SK-N-SH (cell line): ENCODE data around the gene BTBD3. TPM values are rescaled to one million over a fixed set of nuclear protein-coding genes. Genes with fewer than 3 reads are reported as not detected.

Source experiments
- CTCF ChIA-PET: fragments of 300-600, 350-600 bp; formaldehyde crosslinking; extraction: SDS; loops from one replicate; lab custom pipeline; 2021; lab: Yijun Ruan, JAX
- POLR2A ChIA-PET: fragments of 350-600 bp; sonication (Branson Sonifier 250); formaldehyde crosslinking; extraction: SDS; loops from one replicate; lab custom pipeline; 2020; ENCODE audit warnings: antibody characterized with exemption, inconsistent platforms; lab: Yijun Ruan, JAX
- DNase-seq: peaks from one replicate; pipeline ENCODE4 v3.0.0; 2012
- H2AFZ ChIP-seq: fragments of 200-600 bp; sonication (generic); 2 replicates; pipeline ENCODE4 v1.8.1; 2016; ENCODE audit warnings: antibody characterized with exemption, mild to moderate bottlenecking, low read depth
- H3F3A ChIP-seq: fragments of 200-600 bp; sonication (generic); replicated peaks from 2 replicates; pipeline ENCODE3; 2016; ENCODE audit warnings: antibody characterized with exemption, mild to moderate bottlenecking; ENCODE audit not compliant: insufficient read depth
- H3K27ac ChIP-seq, 2 experiments: fragments of 200-500 bp in 1 of 2; fragments of 200-600 bp in 1 of 2; sonication (Bioruptor generic) in 1 of 2; sonication (generic), shearing (Covaris generic) in 1 of 2; 2 replicates each; pipeline versions ENCODE4 v1.5.1 to v1.6.1; 2014 to 2016; ENCODE audit warnings: low read depth in 2 of 2, inconsistent platforms in 1 of 2, low read length in 1 of 2, mild to moderate bottlenecking in 1 of 2, mixed read lengths in 1 of 2
- H3K27me3 ChIP-seq: fragments of 200-600 bp; sonication (generic), shearing (Covaris generic); 2 replicates; pipeline ENCODE4 v1.6.1; 2016; ENCODE audit warnings: mixed run types; ENCODE audit not compliant: insufficient read depth
- H3K36me3 ChIP-seq, 2 experiments: fragments of 200-500 bp in 1 of 2; fragments of 200-600 bp in 1 of 2; sonication (Bioruptor generic) in 1 of 2; sonication (generic) in 1 of 2; replicated peaks in 1 of 2; 2 replicates each; pipeline versions ENCODE3 to v1.5.1; 2014 to 2016; ENCODE audit warnings: low read length in 1 of 2, mild to moderate bottlenecking in 1 of 2; ENCODE audit not compliant: insufficient read depth in 2 of 2, control insufficient read depth in 1 of 2
- H3K4me1 ChIP-seq, 2 experiments: fragments of 200-500 bp in 1 of 2; fragments of 200-600 bp in 1 of 2; sonication (Bioruptor generic) in 1 of 2; sonication (generic), shearing (Covaris generic) in 1 of 2; 2 replicates each; pipeline versions ENCODE4 v1.5.1 to v1.6.1; 2014 to 2016; ENCODE audit warnings: low read depth in 1 of 2, low read length in 1 of 2, mixed run types in 1 of 2; ENCODE audit not compliant: insufficient read depth in 2 of 2, control insufficient read depth in 1 of 2
- H3K4me2 ChIP-seq: fragments of 200-600 bp; sonication (generic), shearing (Covaris generic); 2 replicates; pipeline ENCODE4 v1.6.1; 2017; ENCODE audit warnings: mixed run types
- H3K4me3 ChIP-seq, 2 experiments: fragments of 200-500 bp in 1 of 2; fragments of 200-600 bp in 1 of 2; sonication (Bioruptor generic) in 1 of 2; sonication (generic), shearing (Covaris generic) in 1 of 2; 2 replicates each; pipeline versions ENCODE4 v1.5.1 to v1.8.1; 2014 to 2016; ENCODE audit warnings: low read depth in 2 of 2, inconsistent platforms in 1 of 2, low read length in 1 of 2, mild to moderate bottlenecking in 1 of 2, mixed read lengths in 1 of 2, moderate library complexity in 1 of 2
- H3K79me2 ChIP-seq: fragments of 200-600 bp; sonication (generic); 2 replicates; pipeline ENCODE4 v1.8.1; 2017; ENCODE audit warnings: mild to moderate bottlenecking; ENCODE audit not compliant: insufficient read depth
- H3K9ac ChIP-seq: fragments of 200-600 bp; sonication (generic); 2 replicates; pipeline ENCODE4 v1.6.1; 2017; ENCODE audit warnings: mixed run types
- H3K9me2 ChIP-seq: fragments of 200-600 bp; sonication (generic); 2 replicates; pipeline ENCODE4 v1.6.1; 2017; ENCODE audit warnings: mixed run types
- H3K9me3 ChIP-seq: fragments of 200-600 bp; sonication (generic); 2 replicates; pipeline ENCODE4 v1.6.1; 2017; ENCODE audit warnings: mixed run types, mild to moderate bottlenecking, moderate library complexity
- H4K20me1 ChIP-seq: fragments of 200-600 bp; sonication (generic); 2 replicates; pipeline ENCODE4 v1.6.1; 2017; ENCODE audit warnings: mild to moderate bottlenecking, mixed run types; ENCODE audit not compliant: insufficient read depth
- ELF1 ChIP-seq: IDR thresholded peaks from 2 replicates; pipeline ENCODE4 v1.4.0; 2012
- EP300 ChIP-seq, 2 experiments: IDR thresholded peaks; 2 replicates each; pipeline versions ENCODE4 v1.4.0 to v1.6.1; 2012; ENCODE audit warnings: borderline replicate concordance in 1 of 2, low read depth in 1 of 2, low read length in 1 of 2
- FOSL2 ChIP-seq: IDR thresholded peaks from 2 replicates; pipeline ENCODE4 v1.4.0; 2012; ENCODE audit warnings: low read depth, mild to moderate bottlenecking, moderate library complexity, borderline replicate concordance
- FOXJ3 ChIP-seq: sonication (generic); formaldehyde crosslinking; IDR thresholded peaks from 2 replicates; pipeline ENCODE4 v1.5.1; 2020; ENCODE audit warnings: mild to moderate bottlenecking, missing genetic modification reagents
- FOXM1 ChIP-seq: IDR thresholded peaks from 2 replicates; pipeline ENCODE4 v1.4.0; 2012; ENCODE audit warnings: low read depth, mild to moderate bottlenecking
- GABPA ChIP-seq: IDR thresholded peaks from 2 replicates; pipeline ENCODE4 v1.4.0; 2012; ENCODE audit warnings: low read depth, mild to moderate bottlenecking
- JUND ChIP-seq: IDR thresholded peaks from 2 replicates; pipeline ENCODE4 v1.4.0; 2012
- NFIC ChIP-seq: IDR thresholded peaks from 2 replicates; pipeline ENCODE4 v1.4.0; 2012; ENCODE audit warnings: borderline replicate concordance
- PBX3 ChIP-seq: IDR thresholded peaks from 2 replicates; pipeline ENCODE4; 2012
- RCOR1 ChIP-seq: fragments of 150-350 bp; IDR thresholded peaks from 2 replicates; pipeline ENCODE4 v1.6.1; 2017; ENCODE audit warnings: antibody characterized with exemption, low read length
- RFX5 ChIP-seq: IDR thresholded peaks from 2 replicates; pipeline ENCODE4 v1.6.1; 2012; ENCODE audit warnings: mild to moderate bottlenecking, improper control_type of control experiment, low read length
- RXRA ChIP-seq: IDR thresholded peaks from 2 replicates; pipeline ENCODE4 v1.4.0; 2012; ENCODE audit warnings: low read depth, mild to moderate bottlenecking, borderline replicate concordance
- SIN3A ChIP-seq: IDR thresholded peaks from 2 replicates; pipeline ENCODE4 v1.6.1; 2012; ENCODE audit warnings: low read depth, mild to moderate bottlenecking, low read length, moderate library complexity, borderline replicate concordance
- SMC3 ChIP-seq: IDR thresholded peaks from 2 replicates; pipeline ENCODE4 v1.6.1; 2012; ENCODE audit warnings: low read depth, low read length, improper control_type of control experiment
- TCF12 ChIP-seq: IDR thresholded peaks from 2 replicates; pipeline ENCODE4 v1.4.0; 2012
- TEAD4 ChIP-seq: IDR thresholded peaks from 2 replicates; pipeline ENCODE4 v1.4.0; 2012; ENCODE audit warnings: mild to moderate bottlenecking, borderline replicate concordance; ENCODE audit not compliant: insufficient read depth
- YY1 ChIP-seq: IDR thresholded peaks from 2 replicates; pipeline ENCODE4 v1.4.0; 2012; ENCODE audit warnings: low read depth, mild to moderate bottlenecking
- WGBS: methylation state at CpG from one replicate; pipeline ENCODE4 v1.1.6; 2017; ENCODE audit warnings: low lambda C conversion rate; 5-methylcytosine and 5-hydroxymethylcytosine counted together
- polyA plus RNA-seq, 3 experiments: library from polyadenylated mRNA; depleted of rRNA; stranded (reverse); fragments of >200 nt; gene quantifications; 2 replicates each; pipeline ENCODE4 v1.2.3, GENCODE V29; 2012
- TF ChIP-seq, protein P1 (sequence below): IDR thresholded peaks from 2 replicates; pipeline ENCODE4 v1.4.0; 2012; ENCODE audit warnings: low read depth
- TF ChIP-seq, protein P2 (sequence below): IDR thresholded peaks from 2 replicates; pipeline ENCODE4 v1.4.0; 2012; ENCODE audit warnings: low read depth, borderline replicate concordance

Gene BTBD3
- polyA plus RNA-seq, 1 of the 3 experiments (the other 2 are of a cell fraction), result 10.2 TPM

DNA sequence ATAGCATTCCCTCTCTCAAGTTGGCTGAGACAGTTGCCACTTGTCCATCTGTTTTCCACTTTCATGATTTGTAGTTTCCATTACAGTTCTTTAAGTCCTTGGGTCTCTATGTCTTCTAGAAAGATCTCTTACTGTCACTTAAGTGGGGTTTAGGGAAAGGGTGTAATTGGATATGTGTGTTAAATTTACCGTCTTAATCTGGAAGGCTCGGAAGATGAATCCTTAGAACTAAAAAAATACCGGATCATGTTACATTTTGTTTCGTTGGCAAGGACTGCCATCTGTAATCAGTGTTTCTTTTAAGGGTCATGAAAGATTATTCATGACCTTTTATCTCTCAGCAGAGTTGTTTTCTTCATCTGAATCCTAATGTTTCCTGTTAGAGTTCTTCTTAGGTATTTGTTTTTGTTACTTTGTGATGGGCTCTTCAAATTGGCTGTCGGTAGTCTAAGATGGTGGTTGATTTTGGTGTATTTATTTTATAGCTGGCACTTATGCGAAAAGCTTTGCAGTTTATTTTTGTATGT is 21.8 kb upstream of the BTBD3 start:
- 87% methylated on average over 6 of the region's 6 CpGs for WGBS
- Histone ChIP-seq H2AFZ (no peak overlapping the region), H3F3A (peaks cover 11% of the 10 kb centered on the region), H3K36me3 (no peaks in the 10 kb centered on the region), H3K27me3 (no peaks in the 10 kb centered on the region), H3K4me3 (no peak overlapping the region), H3K9me2 (no peaks in the 10 kb centered on the region), H3K4me1 (peaks cover 0 to 2% of the 10 kb centered on the region in 2 experiments; a peak in 3 of 4 replicates), H3K9ac (no peak overlapping the region), H4K20me1 (no peaks in the 10 kb centered on the region), H3K4me2 (no peak overlapping the region), H3K9me3 (no peaks in the 10 kb centered on the region), H3K27ac (no peak overlapping the region), H3K79me2 (peaks cover 90% of the 10 kb centered on the region)
- TF ChIP-seq FOXM1, result no peak
- no peak for TF ChIP-seq RCOR1
- TF ChIP-seq TEAD4, result no peak
- no peak for TF ChIP-seq RXRA
- no peak for TF ChIP-seq FOXJ3
- no peak for TF ChIP-seq FOSL2
- no peak for TF ChIP-seq RFX5
- CTCF ChIA-PET, result no interaction called here
- no peak for DNase-seq
- POLR2A ChIA-PET, result no interaction called here

- no peak overlapping the region for H2AFZ ChIP-seq
- peak overlapping the region in 1 of 2 experiments; percentile 51; a peak in 2 of 4 replicates for H3K27ac ChIP-seq
- CTCF ChIA-PET, result interaction anchor here (0.7 kb wide), 1 partner anchor 11 kb away, joined by 3 read pairs; no protein-coding TSS in a partner anchor
- peaks cover 14% of the 10 kb centered on the region for H3F3A ChIP-seq
- no peaks in the 10 kb centered on the region for H3K36me3 ChIP-seq
- DNase-seq, result no peak
- peaks cover 85% of the 10 kb centered on the region for H3K79me2 ChIP-seq
- H3K9ac ChIP-seq, result no peak overlapping the region
- no peaks in the 10 kb centered on the region for H4K20me1 ChIP-seq
- H3K4me3 ChIP-seq, result no peak overlapping the region
- H3K9me3 ChIP-seq, result no peaks in the 10 kb centered on the region
- no peaks in the 10 kb centered on the region for H3K9me2 ChIP-seq
- H3K4me2 ChIP-seq, result no peak overlapping the region
- POLR2A ChIA-PET, result no interaction called here
- WGBS, result 70% methylated on average over 3 of the region's 3 CpGs
- peaks cover 6 to 15% of the 10 kb centered on the region in 2 experiments for H3K4me1 ChIP-seq
- TF ChIP-seq PBX3, result peak; percentile 88
- peak in 1 of 2 experiments; percentile 74; a peak in 1 of 4 replicates for TF ChIP-seq EP300 (IDR thresholded peaks at IDR 0.05; ENCODE audit: borderline replicate concordance in 1 of 2, low read depth in 1 of 2, low read length in 1 of 2)
- no peak for TF ChIP-seq SMC3
- TF ChIP-seq, protein P1, sequence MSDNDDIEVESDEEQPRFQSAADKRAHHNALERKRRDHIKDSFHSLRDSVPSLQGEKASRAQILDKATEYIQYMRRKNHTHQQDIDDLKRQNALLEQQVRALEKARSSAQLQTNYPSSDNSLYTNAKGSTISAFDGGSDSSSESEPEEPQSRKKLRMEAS, result peak; percentile 71
- peak; percentile 85 for TF ChIP-seq TCF12
- 0 out of 2 replicates have a peak, but pooled peaks have one; percentile 20 for TF ChIP-seq YY1
- TF ChIP-seq NFIC, result peak; percentile 26; the same call in 1 of the 2 replicates
- TF ChIP-seq SIN3A, result no peak
- peak; percentile 23; the same call in 1 of the 2 replicates for TF ChIP-seq ELF1
- TF ChIP-seq FOSL2, result peak; percentile 47; the same call in 1 of the 2 replicates
- no peak for TF ChIP-seq GABPA
- peak; percentile 52 for TF ChIP-seq JUND
- peak; percentile 65; the same call in 1 of the 2 replicates for TF ChIP-seq TEAD4
- TF ChIP-seq, protein P2, sequence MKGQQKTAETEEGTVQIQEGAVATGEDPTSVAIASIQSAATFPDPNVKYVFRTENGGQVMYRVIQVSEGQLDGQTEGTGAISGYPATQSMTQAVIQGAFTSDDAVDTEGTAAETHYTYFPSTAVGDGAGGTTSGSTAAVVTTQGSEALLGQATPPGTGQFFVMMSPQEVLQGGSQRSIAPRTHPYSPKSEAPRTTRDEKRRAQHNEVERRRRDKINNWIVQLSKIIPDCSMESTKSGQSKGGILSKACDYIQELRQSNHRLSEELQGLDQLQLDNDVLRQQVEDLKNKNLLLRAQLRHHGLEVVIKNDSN, result no peak
- TF ChIP-seq FOXM1, result no peak
- TF ChIP-seq, all 33 proteins: peak for 10
- H3K27me3 ChIP-seq, result no peaks in the 10 kb centered on the region
Measured at GRCh38 chr20:11901127-11901526, 16.6 kb upstream of the BTBD3 start.
